Upper lobe of left lung (tissue), 6 donors: ENCODE results near the gene MME. TPM values are rescaled to one million over a fixed set of nuclear protein-coding genes. Genes with fewer than 3 reads are reported as not detected.
A peak's percentile ranks its signal among the peaks of the same experiment; 100 is the strongest.

Experiments used
- ATAC-seq, 2 donors: fragments of 200-7000 bp; cut with Tn5 transposase; one replicate each; pipeline ENCODE4 v1.9.1; 2022; ENCODE audit warnings: mild to moderate bottlenecking in 2 of 2, moderate library complexity in 2 of 2; ENCODE audit not compliant: low FRiP score in 2 of 2
- DNase-seq, 2 donors: peaks; one replicate each; pipeline ENCODE4 v3.0.0-alpha.2; 2019 to 2020
- H3K27ac ChIP-seq, 4 donors: fragments of 200-600 bp; sonication (generic); one replicate each; pipeline ENCODE4 v1.5.1; 2016 to 2019
- H3K27me3 ChIP-seq, 4 donors: fragments of 200-600 bp; sonication (generic); one replicate each; pipeline ENCODE4 v1.5.1; 2017 to 2019
- H3K36me3 ChIP-seq, 4 donors: fragments of 200-600 bp; sonication (generic); one replicate each; pipeline ENCODE4 v1.5.1; 2016 to 2019
- H3K4me1 ChIP-seq, 4 donors: fragments of 200-600 bp; sonication (generic); one replicate each; pipeline ENCODE4 v1.5.1; 2018 to 2019
- H3K4me3 ChIP-seq, 4 donors: fragments of 200-600 bp; sonication (generic); one replicate each; pipeline ENCODE4 v1.5.1; 2017 to 2019; ENCODE audit warnings: mild to moderate bottlenecking in 2 of 4, moderate library complexity in 1 of 4
- H3K9me3 ChIP-seq, 4 donors: fragments of 200-600 bp; sonication (generic); one replicate each; pipeline ENCODE4 v1.5.1; 2018 to 2019
- EP300 ChIP-seq, 4 donors: sonication (generic); formaldehyde crosslinking; IDR thresholded peaks; one replicate each; pipeline ENCODE4 v1.5.1; 2017; ENCODE audit warnings: antibody characterized with exemption in 4 of 4, control low read depth in 2 of 4
- POLR2A ChIP-seq, 4 donors: fragments of 450-650 bp; IDR thresholded peaks; one replicate each; pipeline ENCODE4 v1.5.1; 2016 to 2017; ENCODE audit warnings: antibody characterized with exemption in 4 of 4, mild to moderate bottlenecking in 2 of 4
- POLR2AphosphoS5 ChIP-seq, 2 donors: sonication (generic); formaldehyde crosslinking; IDR thresholded peaks; one replicate each; pipeline ENCODE4 v1.5.1; 2017; ENCODE audit warnings: antibody characterized with exemption in 2 of 2
- WGBS, 2 donors: methylation state at CpG; one replicate each; pipeline ENCODE4 v1.1.5; 2017 to 2018; 5-methylcytosine and 5-hydroxymethylcytosine counted together
- total RNA-seq, 6 donors: library from RNA; depleted of rRNA in 4 of 6; stranded (reverse); fragments of >200 nt in 4 of 6; gene quantifications; one replicate each; pipeline versions ENCODE4 v1.1.0 to v1.2.1, GENCODE V29; 2016 to 2021
- TF ChIP-seq, protein P1 (sequence below), 6 experiments: fragments of 450-650 bp in 4 of 6; fragments of 200-600 bp in 2 of 6; sonication (generic) in 2 of 6; IDR thresholded peaks; one replicate each; pipeline ENCODE4 v1.5.1; 2016 to 2019; ENCODE audit warnings: antibody characterized with exemption in 6 of 6
- donor health status: DM: no; HTN: no; CAD: no; lungs with moderate emphysema.
- donor health status: DM: no; HTN: yes; CAD: no; lungs with severe emphysema.

Gene MME
- total RNA-seq, 6 donors from 2014 or later, result 51.8 to 101 (median 74.8) TPM

GRCh38 chr3:155233213-155233612 is 153.1 kb downstream of the MME start:
- DNase-seq (peak in 1 of 2 donors; percentile 33), ATAC-seq (peak in 1 of 2 donors; percentile 55)
- TF ChIP-seq POLR2A (IDR thresholded peaks at IDR 0.05) (no peak), EP300 (IDR thresholded peaks at IDR 0.05) (no peak), POLR2AphosphoS5 (IDR thresholded peaks at IDR 0.05) (no peak)
- TF ChIP-seq, protein P1, sequence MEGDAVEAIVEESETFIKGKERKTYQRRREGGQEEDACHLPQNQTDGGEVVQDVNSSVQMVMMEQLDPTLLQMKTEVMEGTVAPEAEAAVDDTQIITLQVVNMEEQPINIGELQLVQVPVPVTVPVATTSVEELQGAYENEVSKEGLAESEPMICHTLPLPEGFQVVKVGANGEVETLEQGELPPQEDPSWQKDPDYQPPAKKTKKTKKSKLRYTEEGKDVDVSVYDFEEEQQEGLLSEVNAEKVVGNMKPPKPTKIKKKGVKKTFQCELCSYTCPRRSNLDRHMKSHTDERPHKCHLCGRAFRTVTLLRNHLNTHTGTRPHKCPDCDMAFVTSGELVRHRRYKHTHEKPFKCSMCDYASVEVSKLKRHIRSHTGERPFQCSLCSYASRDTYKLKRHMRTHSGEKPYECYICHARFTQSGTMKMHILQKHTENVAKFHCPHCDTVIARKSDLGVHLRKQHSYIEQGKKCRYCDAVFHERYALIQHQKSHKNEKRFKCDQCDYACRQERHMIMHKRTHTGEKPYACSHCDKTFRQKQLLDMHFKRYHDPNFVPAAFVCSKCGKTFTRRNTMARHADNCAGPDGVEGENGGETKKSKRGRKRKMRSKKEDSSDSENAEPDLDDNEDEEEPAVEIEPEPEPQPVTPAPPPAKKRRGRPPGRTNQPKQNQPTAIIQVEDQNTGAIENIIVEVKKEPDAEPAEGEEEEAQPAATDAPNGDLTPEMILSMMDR (IDR thresholded peaks at IDR 0.05), result no peak
- H3K36me3 ChIP-seq, result no peaks in the 10 kb centered on the region
- H3K27ac ChIP-seq, result no peak overlapping the region
- H3K9me3 ChIP-seq, result no peaks in the 10 kb centered on the region
- 40 to 44% methylated on average over 2 of the region's 2 CpGs for WGBS, 2 donors
- H3K27me3 ChIP-seq, result no peaks in the 10 kb centered on the region
- H3K4me1 ChIP-seq, result no peaks in the 10 kb centered on the region
- H3K4me3 ChIP-seq, result no peak overlapping the region

Other genes starting within 250 kb of the MME start
- gene STRIT1, start 213.4 kb downstream of the MME start, total RNA-seq, result 1 to 10 TPM in 1 of 6 donors, not detected in 5; 2.1 TPM